Adrenal gland (tissue), 12 donors: Measurements from ENCODE around the gene SLC43A2. TPM values are rescaled to one million over a fixed set of nuclear protein-coding genes. Genes with fewer than 3 reads are reported as not detected.

Experiments used
- DNase-seq, 7 donors: peaks; one replicate each; pipeline ENCODE4 v3.0.0-alpha.2; 2019 to 2020
- H3K27ac ChIP-seq, 5 donors: fragments of 200-600 bp; sonication (generic) in 4 of 5; 1 replicate in 3 of 5; 2 replicates in 2 of 5; pipeline versions ENCODE4 v1.5.1 to v1.8.0; 2016 to 2020; ENCODE audit warnings: mild to moderate bottlenecking in 1 of 5
- H3K27me3 ChIP-seq: fragments of 200-600 bp; 2 replicates; pipeline ENCODE4 v1.8.0; 2021
- H3K36me3 ChIP-seq, 2 donors: fragments of 200-600 bp; replicated peaks in 1 of 2; 1 replicate in 1 of 2; 2 replicates in 1 of 2; pipeline versions ENCODE4 v1.5.1 to v1.8.0; 2018 to 2022
- H3K4me1 ChIP-seq, 2 donors: fragments of 200-600 bp; replicated peaks in 1 of 2; 1 replicate in 1 of 2; 2 replicates in 1 of 2; pipeline versions ENCODE4 v1.5.1 to v1.8.0; 2018 to 2021
- H3K4me3 ChIP-seq, 4 donors: fragments of 200-600 bp; sonication (generic) in 3 of 4; one replicate each; pipeline ENCODE4 v1.5.1; 2016 to 2018
- H3K9me3 ChIP-seq, 3 donors: fragments of 200-600 bp; sonication (generic) in 1 of 3; replicated peaks in 1 of 3; 1 replicate in 2 of 3; 2 replicates in 1 of 3; pipeline versions ENCODE4 v1.5.1 to v1.8.0; 2016 to 2021
- CTCF ChIP-seq, 6 experiments: fragments of 450-650 bp in 4 of 6; fragments of 200-600 bp in 2 of 6; sonication (generic) in 1 of 6; IDR thresholded peaks; 1 replicate in 5 of 6; 2 replicates in 1 of 6; pipeline versions ENCODE4 v1.5.1 to v1.8.0; 2016 to 2021; ENCODE audit warnings: antibody characterized with exemption in 6 of 6, mild to moderate bottlenecking in 2 of 6, moderate library complexity in 1 of 6
- POLR2A ChIP-seq, 2 donors: fragments of 450-650 bp; IDR thresholded peaks; one replicate each; pipeline ENCODE4 v1.6.1; 2017; ENCODE audit warnings: antibody characterized with exemption in 2 of 2, mild to moderate bottlenecking in 2 of 2, moderate library complexity in 1 of 2
- WGBS, 4 donors: extraction: QIAGEN DNeasy Blood & Tissue Kit in 2 of 4; methylation state at CpG; one replicate each; pipeline versions ENCODE4 v1.1.5 to v1.1.7; 2013 to 2017; 5-methylcytosine and 5-hydroxymethylcytosine counted together
- intact Hi-C, 2 donors: fragments of 100-400 bp; cut with DNase I; formaldehyde crosslinking; loops; one replicate each; pipeline versions ENCODE4 v1.14.1 to v1.15.0; 2022 to 2023
- polyA plus RNA-seq, 3 donors: library from polyadenylated mRNA; stranded (reverse); fragments of 200-250 nt in 2 of 3; fragments of 350-450 nt in 1 of 3; fragmentation: Illumina TruSeq in 1 of 3; extraction: RNeasy Lipid Tissue Mini Kit (QIAGEN cat#74804) in 1 of 3; gene quantifications; one replicate each; pipeline ENCODE4 v1.2.3, GENCODE V29; 2013 to 2014
- total RNA-seq, 9 donors: library from RNA; depleted of rRNA in 4 of 9; stranded (reverse); fragments of >200 nt in 4 of 9; fragments of 120-200 nt in 1 of 9; fragmentation: NEBNext Ultra II Directional in 1 of 9; extraction: Animal tissue kit (Norgen Biotek cat#: 25700) in 1 of 9; gene quantifications; one replicate each; pipeline versions ENCODE4 v1.1.0 to v1.2.4, GENCODE V29; 2013 to 2023
- donor health status: healthy with polysubstance abuse.
- donor health status: Bipolar disorder and iron deficiency.
- donor health status: DM: yes; HTN: yes; CAD: no.
- donor health status: DM: no; HTN: no; CAD: no.
- donor health status: DM: no; HTN: no; CAD: no.
- donor health status: DM: yes; HTN: yes; CAD: no.

The SLC43A2 gene
- total and polyA plus RNA-seq, 12 donors, result 4.8 to 32.5 (median 15.6) TPM

GRCh38 chr17:1601571-1601970, 27.1 kb downstream of the SLC43A2 start:
- Histone ChIP-seq H3K27me3 (no peaks in the 10 kb centered on the region), H3K9me3 (no peaks in the 10 kb centered on the region), H3K4me3 (no peak overlapping the region), H3K27ac (no peak overlapping the region), H3K36me3 (no peaks in the 10 kb centered on the region), H3K4me1 (peaks cover 0 to under 1% of the 10 kb centered on the region in 2 donors)
- 94 to 98% (median 95%) methylated on average over 9 to 14 of the region's 14 CpGs for WGBS, 4 donors
- intact Hi-C loops, result no loop called here
- no peak for TF ChIP-seq CTCF (IDR thresholded peaks at IDR 0.05)
- no peak for TF ChIP-seq POLR2A (IDR thresholded peaks at IDR 0.05)
- DNase-seq, result no peak

GRCh38 chr17:1598399-1599095, 30.1 kb downstream of the SLC43A2 start:
- no peak for DNase-seq
- no peak overlapping the region for H3K27ac ChIP-seq
- no peaks in the 10 kb centered on the region for H3K9me3 ChIP-seq
- intact Hi-C loops, result no loop called here
- no peaks in the 10 kb centered on the region for H3K36me3 ChIP-seq
- 90 to 97% (median 96%) methylated on average over 7 to 8 of the region's 8 CpGs for WGBS, 4 donors
- no peaks in the 10 kb centered on the region for H3K27me3 ChIP-seq
- H3K4me1 ChIP-seq, result no peaks in the 10 kb centered on the region
- H3K4me3 ChIP-seq, result no peak overlapping the region
- TF ChIP-seq CTCF (IDR thresholded peaks at IDR 0.05), result no peak
- no peak for TF ChIP-seq POLR2A (IDR thresholded peaks at IDR 0.05)

- H3K4me1 ChIP-seq, result peaks cover 0 to 6% of the 10 kb centered on the region in 2 donors
- H3K9me3 ChIP-seq, result no peaks in the 10 kb centered on the region
- no peak for DNase-seq
- intact Hi-C loops, result no loop called here
- no peak overlapping the region for H3K4me3 ChIP-seq
- peaks cover 0 to 4% of the 10 kb centered on the region in 2 donors for H3K36me3 ChIP-seq
- no peaks in the 10 kb centered on the region for H3K27me3 ChIP-seq
- TF ChIP-seq CTCF (IDR thresholded peaks at IDR 0.05) (no peak), POLR2A (IDR thresholded peaks at IDR 0.05) (no peak)
- no peak overlapping the region for H3K27ac ChIP-seq
- WGBS, 4 donors, result 93 to 96% (median 94%) methylated on average over 14 of the region's 14 CpGs
Measured at GRCh38 chr17:1597861-1598342, 30.7 kb downstream of the SLC43A2 start.

- H3K9me3 ChIP-seq, result no peaks in the 10 kb centered on the region
- DNase-seq, result no peak
- H3K4me1 ChIP-seq, result peaks cover 15 to 27% of the 10 kb centered on the region in 2 donors
- WGBS, 4 donors, result 92 to 96% (median 94%) methylated on average over 5 of the region's 5 CpGs
- peaks cover 0 to 5% of the 10 kb centered on the region in 2 donors for H3K36me3 ChIP-seq
- no peak overlapping the region for H3K27ac ChIP-seq
- TF ChIP-seq POLR2A (IDR thresholded peaks at IDR 0.05) (no peak), CTCF (IDR thresholded peaks at IDR 0.05) (no peak)
- no peak overlapping the region for H3K4me3 ChIP-seq
- H3K27me3 ChIP-seq, result no peaks in the 10 kb centered on the region
- intact Hi-C loops, result no loop called here
Measured at GRCh38 chr17:1593630-1593931, 35.1 kb downstream of the SLC43A2 start.
